Thoracic aorta (tissue), 2 donors: ENCODE measurements around the gene B4GALNT2. TPM values are rescaled to one million over a fixed set of nuclear protein-coding genes. Genes with fewer than 3 reads are reported as not detected.
"Not testable (repeated sequence)": the region's sequence is repeated elsewhere in the genome, so short reads cannot be mapped to it uniquely, and the experiment has no call there.

Experiments
- ATAC-seq: fragments of 150-250 bp; one replicate; pipeline ENCODE4 v1.8.0; 2017; ENCODE audit warnings: low read depth; ENCODE audit not compliant: insufficient number of reproducible peaks, low FRiP score
- DNase-seq: peaks from one replicate; pipeline ENCODE4 v3.0.0-alpha.2; 2020; ENCODE audit warnings: low spot score
- H3K27ac ChIP-seq, 2 donors: fragments of 200-600 bp; sonication (generic); 1 replicate in 1 of 2; 2 replicates in 1 of 2; pipeline ENCODE4 v1.5.1; 2016; ENCODE audit warnings: mild to moderate bottlenecking in 2 of 2, moderate library complexity in 2 of 2
- H3K27me3 ChIP-seq: fragments of 200-600 bp; sonication (generic); replicated peaks from 2 replicates; pipeline ENCODE4 v1.6.0; 2016; ENCODE audit warnings: mild to moderate bottlenecking; ENCODE audit not compliant: insufficient read depth
- H3K36me3 ChIP-seq: fragments of 200-600 bp; sonication (generic); one replicate; pipeline ENCODE4 v1.5.1; 2016
- H3K4me1 ChIP-seq, 2 donors: fragments of 200-600 bp; sonication (generic); 1 replicate in 1 of 2; 2 replicates in 1 of 2; pipeline versions ENCODE4 v1.5.1 to v1.6.0; 2016; ENCODE audit warnings: low read depth in 2 of 2, mild to moderate bottlenecking in 1 of 2; ENCODE audit not compliant: control insufficient read depth in 1 of 2
- H3K4me3 ChIP-seq: fragments of 200-600 bp; sonication (generic); 2 replicates; pipeline ENCODE4 v1.5.1; 2016; ENCODE audit warnings: mild to moderate bottlenecking
- H3K9me3 ChIP-seq: fragments of 200-600 bp; sonication (generic); 2 replicates; pipeline ENCODE4 v1.5.1; 2016
- CTCF ChIP-seq: fragments of 200-600 bp; sonication (generic); IDR thresholded peaks from one replicate; pipeline ENCODE4 v1.5.1; 2019; ENCODE audit warnings: antibody characterized with exemption
- total RNA-seq, 2 donors: library from RNA; depleted of rRNA; stranded (reverse); fragments of >200 nt; gene quantifications; one replicate each; pipeline versions ENCODE4 v1.1.0 to v1.2.3, GENCODE V29; 2016

Gene B4GALNT2
- total RNA-seq, 2 donors from 2014 or later = not detected

DNA sequence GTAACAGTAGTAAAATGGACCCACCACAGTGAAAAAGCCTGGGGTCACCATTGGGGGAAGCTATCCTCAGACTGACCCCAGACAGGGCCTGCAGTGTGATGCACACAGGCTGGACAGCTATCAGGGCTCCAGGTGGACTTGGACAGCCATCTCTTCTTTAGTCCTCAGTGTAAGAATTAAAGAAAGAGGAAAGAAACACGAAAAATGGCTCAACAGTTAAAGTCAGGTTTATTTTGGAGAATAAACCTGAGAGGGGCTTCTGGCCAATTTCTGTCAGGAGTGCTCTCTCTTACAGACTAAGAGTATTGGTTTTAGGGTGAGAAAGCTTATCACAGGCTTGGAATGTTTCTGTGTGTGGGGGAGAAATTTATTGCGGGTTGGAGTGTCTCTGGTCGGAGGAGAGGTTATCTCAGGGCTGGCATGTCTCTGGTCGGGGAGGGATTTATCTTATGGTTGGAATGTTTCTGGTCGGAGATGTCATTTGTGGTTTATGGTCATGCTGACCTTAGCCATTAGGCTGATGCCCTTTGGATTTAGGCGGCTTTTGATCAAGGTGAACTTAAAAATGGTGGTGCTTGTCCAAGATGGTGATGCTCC is 10.8 kb upstream of the B4GALNT2 start:
- no peak for TF ChIP-seq CTCF
- ATAC-seq (no peak), DNase-seq (no peak)
- no peaks in the 10 kb centered on the region for H3K36me3 ChIP-seq
- H3K4me3 ChIP-seq = no peak overlapping the region
- H3K27ac ChIP-seq = no peak overlapping the region
- H3K4me1 ChIP-seq = no peaks in the 10 kb centered on the region
- H3K9me3 ChIP-seq = no peaks in the 10 kb centered on the region
- no peaks in the 10 kb centered on the region for H3K27me3 ChIP-seq

GRCh38 chr17:49122566-49122965 is 10.0 kb upstream of the B4GALNT2 start:
- H3K27me3 ChIP-seq = no peaks in the 10 kb centered on the region
- ATAC-seq (no peak), DNase-seq (no peak)
- H3K4me3 ChIP-seq = no peak overlapping the region
- TF ChIP-seq CTCF = no peak
- no peaks in the 10 kb centered on the region for H3K9me3 ChIP-seq
- no peaks in the 10 kb centered on the region for H3K4me1 ChIP-seq
- no peaks in the 10 kb centered on the region for H3K36me3 ChIP-seq
- no peak overlapping the region for H3K27ac ChIP-seq

GRCh38 chr17:49123061-49123460 is 9.5 kb upstream of the B4GALNT2 start:
- no peak for DNase-seq
- Histone ChIP-seq H3K9me3 (no peaks in the 10 kb centered on the region), H3K27me3 (no peaks in the 10 kb centered on the region), H3K4me3 (no peak overlapping the region), H3K4me1 (no peaks in the 10 kb centered on the region), H3K27ac (no peak overlapping the region), H3K36me3 (no peaks in the 10 kb centered on the region)
- no peak for TF ChIP-seq CTCF
- no peak for ATAC-seq

GRCh38 chr17:49125449-49125848 is 7.1 kb upstream of the B4GALNT2 start:
- DNase-seq (no peak), ATAC-seq (no peak)
- no peak overlapping the region for H3K27ac ChIP-seq
- no peaks in the 10 kb centered on the region for H3K36me3 ChIP-seq
- H3K9me3 ChIP-seq = peaks cover 5% of the 10 kb centered on the region
- no peaks in the 10 kb centered on the region for H3K4me1 ChIP-seq
- no peak overlapping the region for H3K4me3 ChIP-seq
- no peaks in the 10 kb centered on the region for H3K27me3 ChIP-seq
- no peak for TF ChIP-seq CTCF

GRCh38 chr17:49126183-49126859 is 6.2 kb upstream of the B4GALNT2 start:
- not testable (repeated sequence) for H3K27me3 ChIP-seq, H3K36me3 ChIP-seq, H3K27ac ChIP-seq, H3K4me3 ChIP-seq, DNase-seq, H3K4me1 ChIP-seq, ATAC-seq, H3K9me3 ChIP-seq

DNA sequence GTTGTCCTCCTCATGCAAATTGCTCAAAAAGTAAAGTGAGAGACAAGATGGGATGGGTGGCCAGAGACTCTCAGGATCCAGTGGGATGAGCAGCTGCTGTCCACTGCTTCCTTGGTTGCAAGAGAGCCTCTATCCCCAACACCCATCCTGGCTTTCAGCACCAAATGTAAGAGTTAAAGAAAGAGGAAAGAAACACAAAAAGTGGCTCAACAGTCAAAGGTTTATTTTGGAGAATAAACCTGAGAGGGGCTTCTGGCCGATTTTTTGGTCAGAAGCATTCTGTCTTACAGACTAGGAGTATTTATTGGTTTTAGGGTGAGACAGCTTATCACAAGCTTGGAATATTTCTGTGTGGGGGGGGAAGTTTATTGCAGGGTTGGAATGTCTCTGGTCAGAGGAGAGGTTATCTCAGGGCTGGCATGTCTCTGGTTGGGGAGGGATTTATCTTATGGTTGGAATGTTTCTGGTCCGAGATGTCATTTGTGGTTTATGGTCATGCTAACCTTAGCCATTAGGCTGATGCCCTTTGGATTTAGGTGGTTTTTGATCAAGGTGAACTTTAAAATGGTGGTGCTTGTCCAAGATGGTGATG is 3.1 kb upstream of the B4GALNT2 start:
- not testable (repeated sequence) for H3K4me1 ChIP-seq, H3K27ac ChIP-seq, H3K4me3 ChIP-seq, DNase-seq, H3K9me3 ChIP-seq, ATAC-seq, H3K36me3 ChIP-seq
- peaks cover 19% of the 10 kb centered on the region for H3K27me3 ChIP-seq
